Gastrocnemius medialis (tissue), 4 donors: ENCODE results near the gene PTH2R.

Experiments
- CTCF ChIP-seq, 5 experiments: fragments of 450-650 bp in 3 of 5; fragments of 200-600 bp in 2 of 5; sonication (generic) in 2 of 5; IDR thresholded peaks in 4 of 5; conservative IDR thresholded peaks in 1 of 5; 1 replicate in 4 of 5; 2 replicates in 1 of 5; pipeline ENCODE4 v1.5.1; 2016 to 2019; ENCODE audit warnings: antibody characterized with exemption in 5 of 5, mild to moderate bottlenecking in 3 of 5, moderate library complexity in 3 of 5
- POLR2A ChIP-seq, 2 donors: fragments of 450-650 bp; IDR thresholded peaks; one replicate each; pipeline ENCODE4 v1.6.1; 2017; ENCODE audit warnings: antibody characterized with exemption in 2 of 2, mild to moderate bottlenecking in 2 of 2, moderate library complexity in 2 of 2

GRCh38 chr2:208488686-208489564 is 82.3 kb downstream of the PTH2R start:
- TF ChIP-seq CTCF (IDR thresholded peaks at IDR 0.05 in 4 of 5, conservative IDR thresholded peaks at IDR 0.05 in 1 of 5) (no peak), POLR2A (IDR thresholded peaks at IDR 0.05) (no peak)
